Cardiac muscle cell (in vitro differentiated cells and primary cell): Measurements from ENCODE around the gene IPO9. TPM values are rescaled to one million over a fixed set of nuclear protein-coding genes. Genes with fewer than 3 reads are reported as not detected.
"Not testable (repeated sequence)": the region's sequence is repeated elsewhere in the genome, so short reads cannot be mapped to it uniquely, and the experiment has no call there.

Experiments used
- DNase-seq, 2 donors: peaks; one replicate each; pipeline versions ENCODE4 v3.0.0 to v3.0.0-alpha.2; 2010 to 2017; ENCODE audit warnings: low read depth in 1 of 2, low spot score in 1 of 2
- H3K27ac ChIP-seq: fragments of 200-600 bp; sonication (generic); 2 replicates; pipeline ENCODE4 v1.5.1; 2016
- H3K27me3 ChIP-seq: fragments of 200-600 bp; sonication (generic); 2 replicates; pipeline ENCODE4 v1.6.0; 2016; ENCODE audit warnings: control low read depth
- H3K36me3 ChIP-seq: fragments of 200-600 bp; sonication (generic); 2 replicates; pipeline ENCODE4 v1.5.1; 2016; ENCODE audit warnings: control low read depth
- H3K4me1 ChIP-seq: fragments of 200-600 bp; sonication (generic); 2 replicates; pipeline ENCODE4 v1.8.1; 2017; ENCODE audit warnings: low read depth, mild to moderate bottlenecking, mixed run types
- H3K4me3 ChIP-seq: fragments of 200-600 bp; sonication (generic); 2 replicates; pipeline ENCODE4 v1.5.1; 2016; ENCODE audit warnings: mild to moderate bottlenecking
- H3K9me3 ChIP-seq: fragments of 200-600 bp; sonication (generic); 2 replicates; pipeline ENCODE4 v1.5.1; 2017; ENCODE audit warnings: low read depth, mild to moderate bottlenecking, control low read depth
- CTCF ChIP-seq: IDR thresholded peaks from 2 replicates; pipeline ENCODE4 v1.5.1; 2012; ENCODE audit warnings: low read depth, mild to moderate bottlenecking, low read length
- polyA plus RNA-seq: library from polyadenylated mRNA; unstranded; fragments of >200 nt; fragmentation: Nextera tagmentation; extraction: Ambion mirVana; gene quantifications from 2 replicates; pipeline ENCODE4 v1.2.1, GENCODE V29; 2016
- total RNA-seq: library from RNA; depleted of rRNA; stranded (reverse); fragments of >200 nt; gene quantifications from 2 replicates; pipeline ENCODE4 v1.2.3, GENCODE V29; 2016

The IPO9 gene
- total and polyA plus RNA-seq, 2 experiments from 2014 or later, result 36.9 to 61.7 TPM

- Histone ChIP-seq H3K4me1 (peaks cover 28% of the 10 kb centered on the region), H3K27ac (no peak overlapping the region), H3K4me3 (no peak overlapping the region), H3K27me3 (no peaks in the 10 kb centered on the region), H3K36me3 (no peaks in the 10 kb centered on the region), H3K9me3 (no peaks in the 10 kb centered on the region)
- TF ChIP-seq CTCF, result no peak
- DNase-seq, result no peak
These were observed 2.4 kb downstream of the IPO9 start for GRCh38 chr1:201831371-201831770.

GRCh38 chr1:201834621-201835020 lies 5.7 kb downstream of the IPO9 start:
- TF ChIP-seq CTCF, result no peak
- Histone ChIP-seq H3K36me3 (no peaks in the 10 kb centered on the region), H3K4me1 (peaks cover 5% of the 10 kb centered on the region), H3K27me3 (no peaks in the 10 kb centered on the region), H3K4me3 (no peak overlapping the region), H3K9me3 (no peaks in the 10 kb centered on the region), H3K27ac (peak overlapping the region; percentile 13)
- no peak for DNase-seq

- no peak overlapping the region for H3K27ac ChIP-seq
- TF ChIP-seq CTCF, result no peak
- DNase-seq, result peak in 1 of 2 donors; percentile 31
These were observed 9.4 kb downstream of the IPO9 start for GRCh38 chr1:201838381-201838780.

GRCh38 chr1:201839089-201839488 lies 10.1 kb downstream of the IPO9 start:
- not testable (repeated sequence) for H3K9me3 ChIP-seq, H3K27me3 ChIP-seq, H3K4me3 ChIP-seq, H3K36me3 ChIP-seq, H3K4me1 ChIP-seq, H3K27ac ChIP-seq, DNase-seq

More at GRCh38 chr1:201838381-201838780, 9.4 kb downstream of the IPO9 start:
- no peak overlapping the region for H3K4me3 ChIP-seq
- H3K27me3 ChIP-seq, result no peaks in the 10 kb centered on the region
- no peaks in the 10 kb centered on the region for H3K36me3 ChIP-seq
- no peaks in the 10 kb centered on the region for H3K4me1 ChIP-seq
- no peaks in the 10 kb centered on the region for H3K9me3 ChIP-seq

- no peak for TF ChIP-seq CTCF
- DNase-seq, result no peak
- Histone ChIP-seq H3K4me1 (no peaks in the 10 kb centered on the region), H3K27me3 (no peaks in the 10 kb centered on the region), H3K36me3 (no peaks in the 10 kb centered on the region), H3K4me3 (no peak overlapping the region), H3K9me3 (no peaks in the 10 kb centered on the region), H3K27ac (no peak overlapping the region)
These were observed 11.1 kb downstream of the IPO9 start for GRCh38 chr1:201840055-201840454.

GRCh38 chr1:201840490-201840889 lies 11.5 kb downstream of the IPO9 start:
- Histone ChIP-seq H3K27ac (no peak overlapping the region), H3K27me3 (no peaks in the 10 kb centered on the region), H3K36me3 (no peaks in the 10 kb centered on the region), H3K9me3 (no peaks in the 10 kb centered on the region), H3K4me1 (no peaks in the 10 kb centered on the region), H3K4me3 (no peak overlapping the region)
- no peak for TF ChIP-seq CTCF
- DNase-seq, result no peak
